A549 (cell line): Measurements from ENCODE around the gene LAIR1. TPM values are rescaled to one million over a fixed set of nuclear protein-coding genes. Genes with fewer than 3 reads are reported as not detected.

Experiments used
- ATAC-seq, 2 experiments: fragments of 200-7000 bp in 1 of 2; fragments of >200 bp in 1 of 2; cut with Nextera tagmentation in 1 of 2; cut with Tn5 transposase in 1 of 2; 3 replicates each; pipeline versions ENCODE4 v1.8.0 to v1.9.1; 2018 to 2020; ENCODE audit warnings: mild to moderate bottlenecking in 1 of 2, moderate library complexity in 1 of 2
- CTCF ChIA-PET: fragments of 300-600 bp; sonication (Branson Sonifier 250); formaldehyde crosslinking; extraction: SDS; loops from one replicate; lab custom pipeline; 2021; ENCODE audit warnings: antibody characterized with exemption, inconsistent platforms; lab: Yijun Ruan, JAX
- POLR2A ChIA-PET: fragments of 350-600 bp; formaldehyde crosslinking; extraction: SDS; loops from one replicate; lab custom pipeline; 2021; ENCODE audit warnings: antibody characterized with exemption, inconsistent platforms; lab: Yijun Ruan, JAX
- DNase-seq, 2 experiments: peaks; one replicate each; pipeline versions ENCODE4 v3.0.0 to v3.0.0-alpha.2; 2011 to 2016; ENCODE audit warnings: low read depth in 1 of 2, low spot score in 1 of 2
- FAIRE-seq: peaks from 2 replicates; lab custom pipeline; 2011; peaks lifted over from hg19 to GRCh38; lab: Jason Lieb, UNC
- H3K27ac ChIP-seq, 2 experiments: fragments of >200 bp; sonication (Bioruptor Twin); formaldehyde crosslinking; 3 replicates each; pipeline ENCODE4 v1.5.1; 2016 to 2017
- H3K4me1 ChIP-seq: fragments of >200 bp; sonication (Bioruptor Twin); formaldehyde crosslinking; 3 replicates; pipeline ENCODE4 v1.6.1; 2016
- H3K4me2 ChIP-seq: fragments of >200 bp; sonication (Bioruptor Twin); formaldehyde crosslinking; 3 replicates; pipeline ENCODE4 v1.6.1; 2016
- H3K4me3 ChIP-seq: fragments of >200 bp; sonication (Bioruptor Twin); formaldehyde crosslinking; 3 replicates; pipeline ENCODE4 v1.5.1; 2016
- H3K9me3 ChIP-seq: fragments of >200 bp; sonication (Bioruptor Twin); formaldehyde crosslinking; 3 replicates; pipeline ENCODE4 v1.6.1; 2016
- BCL3 ChIP-seq: fragments of >200 bp; sonication (Bioruptor Twin); formaldehyde crosslinking; IDR thresholded peaks from 3 replicates; pipeline ENCODE4 v1.6.1; 2016
- CTCF ChIP-seq: fragments of >200 bp; sonication (Bioruptor Twin); formaldehyde crosslinking; IDR thresholded peaks from 3 replicates; pipeline ENCODE4 v1.5.1; 2016
- FOXS1 ChIP-seq: fragments of 250-450 bp; sonication (Bioruptor Pico); IDR thresholded peaks from 2 replicates; pipeline ENCODE4 v1.5.0; 2020; ENCODE audit warnings: mild to moderate bottlenecking, moderate library complexity
- HEYL ChIP-seq: fragments of 250-450 bp; sonication (Bioruptor Pico); IDR thresholded peaks from 2 replicates; pipeline ENCODE4 v1.8.0; 2021; ENCODE audit warnings: mild to moderate bottlenecking, moderate library complexity
- HMGXB4 ChIP-seq: fragments of 250-450 bp; sonication (Bioruptor Pico); IDR thresholded peaks from 2 replicates; pipeline ENCODE4 v1.5.0; 2021; ENCODE audit warnings: mild to moderate bottlenecking, moderate library complexity, borderline replicate concordance
- HOXB5 ChIP-seq: fragments of 250-450 bp; sonication (Bioruptor Pico); IDR thresholded peaks from 2 replicates; pipeline ENCODE4 v1.5.0; 2020; ENCODE audit warnings: mild to moderate bottlenecking, moderate library complexity
- JUNB ChIP-seq: fragments of >200 bp; sonication (Bioruptor Twin); formaldehyde crosslinking; IDR thresholded peaks from 2 replicates; pipeline ENCODE4 v1.6.1; 2016
- NFE2L2 ChIP-seq: fragments of 150-350 bp; conservative IDR thresholded peaks from 2 replicates; pipeline ENCODE4 v1.6.1; 2014; ENCODE audit warnings: low read length
- POLR2A ChIP-seq: IDR thresholded peaks from 2 replicates; pipeline ENCODE4 v1.6.1; 2012; ENCODE audit warnings: mild to moderate bottlenecking, low read length
- RCOR1 ChIP-seq: fragments of 150-350 bp; IDR thresholded peaks from 2 replicates; pipeline ENCODE4 v1.6.1; 2014; ENCODE audit warnings: antibody characterized with exemption, low read length, low read depth
- RFX5 ChIP-seq: fragments of 450-650 bp; IDR thresholded peaks from 2 replicates; pipeline ENCODE4 v1.7.1; 2014; ENCODE audit warnings: antibody characterized with exemption, mild to moderate bottlenecking, moderate library complexity
- RNF2 ChIP-seq: fragments of 200-600 bp; sonication (generic); IDR thresholded peaks from 2 replicates; pipeline ENCODE4 v1.6.1; 2016; ENCODE audit warnings: low read depth, mild to moderate bottlenecking, antibody characterized with exemption, moderate library complexity, borderline replicate concordance
- SREBF2 ChIP-seq: fragments of 450-650 bp; IDR thresholded peaks from 2 replicates; pipeline ENCODE4 v1.6.1; 2014; ENCODE audit warnings: mild to moderate bottlenecking, moderate library complexity
- TFCP2L1 ChIP-seq: fragments of 250-450 bp; sonication (Bioruptor Pico); IDR thresholded peaks from 2 replicates; pipeline ENCODE4 v1.5.0; 2021; ENCODE audit warnings: mild to moderate bottlenecking
- USF2 ChIP-seq: fragments of 450-650 bp; IDR thresholded peaks from 2 replicates; pipeline ENCODE4 v1.6.1; 2014; ENCODE audit warnings: antibody characterized with exemption
- ZNF302 ChIP-seq: fragments of 250-450 bp; sonication (Bioruptor Pico); IDR thresholded peaks from 2 replicates; pipeline ENCODE4 v1.9.0; 2021; ENCODE audit warnings: inconsistent platforms, mild to moderate bottlenecking, moderate library complexity
- ZSCAN20 ChIP-seq: fragments of 250-450 bp; sonication (Bioruptor Pico); IDR thresholded peaks from 2 replicates; pipeline ENCODE4 v1.8.0; 2022; ENCODE audit warnings: mild to moderate bottlenecking, moderate library complexity
- WGBS: methylation state at CpG from one replicate; pipeline ENCODE4 v1.1.6; 2017; ENCODE audit errors: missing lambda C conversion rate; 5-methylcytosine and 5-hydroxymethylcytosine counted together
- polyA plus RNA-seq, 4 experiments: library from polyadenylated mRNA; depleted of rRNA in 3 of 4; stranded (reverse); fragments of >200 nt; fragmentation: RNase III in 1 of 4; extraction: RNeasy Plus Mini Kit Qiagen cat#74134 plus additional on column Dnase treatment in 1 of 4; gene quantifications; 2 replicates in 3 of 4; 3 replicates in 1 of 4; pipeline ENCODE4 v1.2.3, GENCODE V29; 2011 to 2017

LAIR1 gene
- polyA plus RNA-seq, 2 of the 4 experiments (the other 2 are of a cell fraction), result not detected

- 34% methylated on average over 20 of the region's 34 CpGs for WGBS
These were observed 27.6 kb downstream of the LAIR1 start for GRCh38 chr19:54336893-54337857.

GRCh38 chr19:54335979-54336892 is 28.5 kb downstream of the LAIR1 start:
- H3K4me1 ChIP-seq, result no peaks in the 10 kb centered on the region
- H3K4me3 ChIP-seq, result no peak overlapping the region
- 16% methylated on average over 12 of the region's 12 CpGs for WGBS
- CTCF ChIA-PET, result no interaction called here
- no peak for TF ChIP-seq RCOR1
- no peak for TF ChIP-seq BCL3
- no peak for TF ChIP-seq ZNF302 (CRISPR knock-in tag)
- TF ChIP-seq HOXB5 (CRISPR knock-in tag), result no peak
- no peak for TF ChIP-seq FOXS1 (CRISPR knock-in tag)
- TF ChIP-seq NFE2L2, result no peak
- TF ChIP-seq CTCF, result no peak
- H3K4me2 ChIP-seq, result no peak overlapping the region
- ATAC-seq, result no peak; a peak in 1 of 6 replicates
- H3K27ac ChIP-seq, result no peak overlapping the region
- no peak for DNase-seq
- POLR2A ChIA-PET, result no interaction called here
- H3K9me3 ChIP-seq, result no peaks in the 10 kb centered on the region
- FAIRE-seq, result no peak

More at GRCh38 chr19:54336893-54337857, 27.6 kb downstream of the LAIR1 start:
- FAIRE-seq (no peak), DNase-seq (no peak), ATAC-seq (no peak)
- Histone ChIP-seq H3K4me3 (no peak overlapping the region), H3K9me3 (no peaks in the 10 kb centered on the region), H3K4me1 (no peaks in the 10 kb centered on the region), H3K4me2 (no peak overlapping the region), H3K27ac (no peak overlapping the region)
- CTCF ChIA-PET, result no interaction called here
- POLR2A ChIA-PET, result no interaction called here
- TF ChIP-seq JUNB, result no peak
- TF ChIP-seq RFX5, result no peak
- no peak for TF ChIP-seq HEYL (CRISPR knock-in tag)
- no peak for TF ChIP-seq NFE2L2
- no peak for TF ChIP-seq TFCP2L1 (CRISPR knock-in tag)
- no peak for TF ChIP-seq USF2
- no peak for TF ChIP-seq POLR2A
- TF ChIP-seq HMGXB4 (CRISPR knock-in tag), result no peak
- no peak for TF ChIP-seq SREBF2
- TF ChIP-seq BCL3, result no peak
- TF ChIP-seq ZSCAN20 (CRISPR knock-in tag), result no peak
- no peak for TF ChIP-seq RNF2
